Right lobe of liver (tissue), 4 donors: ENCODE data around the gene CLEC16A.

ENCODE experiments used
- CTCF ChIP-seq, 4 donors: fragments of 200-600 bp in 3 of 4; fragments of 450-650 bp in 1 of 4; IDR thresholded peaks; one replicate each; pipeline versions ENCODE4 v1.5.1 to v1.8.0; 2016 to 2022; ENCODE audit warnings: antibody characterized with exemption in 4 of 4, mild to moderate bottlenecking in 2 of 4
- POLR2A ChIP-seq: fragments of 450-650 bp; IDR thresholded peaks from one replicate; pipeline ENCODE4 v1.6.1; 2017; ENCODE audit warnings: antibody characterized with exemption, mild to moderate bottlenecking
- donor health status: DM: no; HTN: no; CAD: no.
- donor health status: DM: no; HTN: no; CAD: no.
- donor health status: DM: no; HTN: yes; CAD: no.

- TF ChIP-seq POLR2A (no peak), CTCF (IDR thresholded peaks at IDR 0.05) (no peak)
Observed at GRCh38 chr16:11033629-11034420, 89.5 kb downstream of the CLEC16A start.
